ENCODE measurements around the gene C2CD2.

The C2CD2 gene

GRCh38 chr21:41888749-41889376 is 65.0 kb downstream of the C2CD2 start:
- peak in 2 of 51 donors; percentile 7 to 25 for DNase-seq

DNA sequence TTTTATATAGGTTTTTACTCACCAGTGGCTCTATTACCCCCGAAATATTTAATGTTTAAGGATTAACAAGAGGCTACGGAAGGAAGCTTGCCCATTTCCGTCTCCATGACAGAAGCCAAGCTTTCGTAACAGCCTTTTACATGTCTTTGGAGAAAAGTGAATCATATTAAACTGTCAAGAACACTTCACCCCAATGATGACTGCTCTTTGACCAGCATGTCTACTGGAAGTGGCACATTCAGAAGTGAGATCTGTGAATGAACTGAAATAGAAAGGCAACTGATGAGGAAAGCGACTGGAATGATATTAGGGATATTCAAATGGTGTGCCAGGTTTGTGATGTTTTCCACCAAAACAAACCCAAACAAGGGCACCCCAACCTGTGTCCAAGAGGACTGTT is 66.2 kb downstream of the C2CD2 start:
- no peak for DNase-seq

DNA sequence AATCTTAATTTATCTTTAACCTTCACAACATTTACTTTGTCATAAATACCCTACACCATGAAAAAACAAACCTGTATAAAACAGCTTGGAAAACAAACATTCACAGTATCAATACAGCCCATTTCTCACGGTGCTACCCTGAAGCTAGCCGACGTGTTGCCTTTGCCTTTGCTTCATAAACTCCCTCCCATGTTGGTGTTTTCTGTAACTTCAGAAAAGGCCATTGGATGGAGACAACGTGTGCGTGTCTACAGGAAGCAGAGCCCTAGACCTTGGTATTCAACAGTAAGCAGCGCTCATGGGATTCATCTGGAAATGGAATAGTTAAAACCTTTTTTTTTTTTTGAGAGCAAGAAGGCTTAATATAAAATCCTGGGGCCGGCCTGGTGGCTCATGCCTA is 67.5 kb downstream of the C2CD2 start:
- no peak for DNase-seq

- DNase-seq = no peak
Observed at GRCh38 chr21:41885341-41886024, 68.3 kb downstream of the C2CD2 start.

GRCh38 chr21:41884501-41885030 is 69.3 kb downstream of the C2CD2 start:
- no peak for DNase-seq

DNA sequence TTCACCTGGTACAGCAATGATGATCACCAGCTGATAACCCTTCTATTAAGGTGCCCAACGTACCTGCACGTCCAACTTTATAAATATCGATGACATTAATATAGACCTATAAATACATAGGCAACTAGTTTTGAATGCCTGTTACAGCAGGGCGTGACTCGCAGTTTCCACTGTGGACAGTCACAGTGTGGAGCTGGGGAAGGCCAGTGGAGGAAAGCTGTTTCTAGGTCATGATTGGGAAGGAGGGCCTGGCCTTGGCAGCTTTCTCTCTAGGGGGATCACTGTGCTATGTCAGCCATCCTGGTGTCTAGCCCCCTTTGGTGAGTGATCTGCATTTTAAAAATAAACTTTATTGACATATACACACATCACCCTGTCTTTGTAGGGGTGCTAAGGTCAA is 70.2 kb downstream of the C2CD2 start:
- DNase-seq = no peak

GRCh38 chr21:41881051-41881450 is 72.8 kb downstream of the C2CD2 start:
- no peak for DNase-seq

DNA sequence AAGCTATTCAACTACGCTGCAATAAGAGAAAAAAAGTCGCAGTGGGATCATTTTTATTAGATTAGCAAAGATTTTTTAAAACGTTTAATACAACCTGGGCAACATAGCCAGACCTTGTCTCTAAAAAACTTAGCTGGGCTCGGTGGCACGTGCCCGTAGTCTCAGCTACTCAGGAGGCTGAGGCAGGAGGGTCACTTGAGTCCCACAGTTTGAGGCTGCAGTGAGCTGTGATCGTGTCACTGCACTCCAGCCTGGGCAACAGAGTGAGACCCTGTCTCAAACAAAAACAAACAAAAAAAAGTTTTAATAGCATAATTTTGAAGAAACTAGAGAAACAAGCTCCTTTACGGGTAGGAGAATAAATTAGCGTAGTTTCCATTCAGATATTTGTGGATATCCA is 73.7 kb downstream of the C2CD2 start:
- DNase-seq = no peak

DNA sequence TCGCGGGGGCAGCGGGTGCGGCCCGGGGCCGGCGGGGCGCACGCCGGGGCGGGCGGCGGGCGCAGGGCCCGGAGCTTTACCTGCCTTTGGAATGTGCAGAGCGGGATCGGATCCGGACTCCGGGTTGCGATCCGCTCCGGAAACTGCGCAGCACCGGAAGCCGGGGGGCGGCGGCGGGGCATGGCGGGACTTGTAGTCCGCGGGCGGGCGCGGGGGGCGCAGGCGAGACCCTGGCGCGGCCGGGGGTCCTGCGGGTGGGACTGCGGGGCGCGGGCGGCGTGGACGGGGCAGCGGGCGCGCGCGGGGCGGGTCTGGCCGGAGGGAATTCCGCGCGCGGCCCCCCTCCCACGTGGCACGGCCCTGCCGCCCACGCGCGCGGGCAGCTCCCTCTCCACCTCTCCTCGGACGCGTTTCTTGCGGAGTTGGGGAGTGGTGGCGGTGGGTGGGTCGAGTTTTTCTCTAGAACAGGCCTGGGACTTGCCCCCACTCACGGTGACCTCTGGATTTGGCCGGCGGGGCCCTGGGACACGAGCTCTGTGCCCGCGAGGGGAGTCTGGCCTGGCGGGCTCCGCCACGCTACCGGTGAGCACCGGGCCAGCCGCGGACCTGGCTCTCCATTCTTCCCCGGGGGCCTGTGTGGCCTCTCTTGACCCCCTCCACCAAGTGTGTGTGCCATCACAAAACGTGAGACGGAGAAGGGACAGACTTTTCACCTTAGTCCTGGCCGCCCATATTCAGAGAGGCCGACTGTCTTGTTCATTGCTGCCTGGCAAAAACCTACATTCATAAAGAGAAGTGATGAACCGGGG is 74.4 kb downstream of the C2CD2 start, which contains the start of gene PRDM15:
Gene PRDM15 (minus strand): TSS at position 155 of the 809 bp plus-strand sequence. CDS start 18,981 bp downstream, outside the sequence.
- peak; percentile 32 to 89 (median 73) for DNase-seq

GRCh38 chr21:41878831-41879189 is 75.0 kb downstream of the C2CD2 start:
- peak in 45 of 51 donors; percentile 28 to 86 (median 66) for DNase-seq

DNA sequence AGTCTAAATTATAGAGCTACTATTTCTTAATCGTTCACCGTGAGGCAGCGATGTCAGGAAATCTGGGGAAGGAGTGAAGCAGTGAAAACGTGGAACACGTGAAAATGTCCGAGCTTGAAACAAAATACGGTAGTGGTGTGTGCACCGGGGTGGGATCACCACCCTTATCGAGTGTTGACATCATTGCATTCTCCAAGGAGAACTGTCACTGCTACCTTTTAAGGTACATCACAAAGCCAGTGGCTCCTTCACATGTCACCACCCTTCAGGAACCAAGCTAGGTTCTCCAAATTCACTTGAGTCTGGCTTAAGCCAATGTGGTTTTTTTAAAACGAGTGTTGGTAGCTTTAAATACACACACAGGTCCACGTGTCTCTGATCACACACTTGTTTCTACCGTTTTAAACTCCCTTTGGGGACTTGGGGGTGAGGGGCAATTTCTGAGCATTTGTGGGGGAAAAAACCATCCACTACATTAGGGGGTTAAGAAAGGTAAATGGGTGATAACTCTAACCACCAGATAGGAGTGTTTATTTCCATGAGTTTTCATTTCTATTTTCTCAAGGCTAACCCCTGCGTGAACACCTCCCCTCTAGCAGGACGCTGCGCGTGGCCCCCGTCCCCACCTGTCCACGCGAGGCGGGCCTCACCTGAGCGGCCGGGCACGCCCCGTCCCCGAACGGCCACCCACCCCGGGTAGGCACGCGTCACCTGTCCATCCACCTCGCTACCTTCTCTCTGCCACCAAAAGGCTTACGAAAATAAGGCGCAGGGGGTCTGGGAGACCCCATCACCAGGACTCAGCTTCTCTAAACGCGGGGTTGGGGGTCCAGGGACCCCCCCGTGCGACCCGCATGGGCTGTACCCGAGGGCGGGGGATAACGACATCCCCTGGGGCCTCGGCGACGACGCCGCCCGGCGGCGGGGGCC is 75.7 kb downstream of the C2CD2 start:
- peak in 11 of 51 donors; percentile 2 to 58 (median 15) for DNase-seq

- DNase-seq = no peak
Observed at GRCh38 chr21:41876928-41877652, 76.7 kb downstream of the C2CD2 start.

- no peak for DNase-seq
Observed at GRCh38 chr21:41876396-41876795, 77.4 kb downstream of the C2CD2 start.

- DNase-seq = no peak
Observed at GRCh38 chr21:41875086-41875485, 78.7 kb downstream of the C2CD2 start.

GRCh38 chr21:41874611-41875010 is 79.2 kb downstream of the C2CD2 start:
- no peak for DNase-seq

DNA sequence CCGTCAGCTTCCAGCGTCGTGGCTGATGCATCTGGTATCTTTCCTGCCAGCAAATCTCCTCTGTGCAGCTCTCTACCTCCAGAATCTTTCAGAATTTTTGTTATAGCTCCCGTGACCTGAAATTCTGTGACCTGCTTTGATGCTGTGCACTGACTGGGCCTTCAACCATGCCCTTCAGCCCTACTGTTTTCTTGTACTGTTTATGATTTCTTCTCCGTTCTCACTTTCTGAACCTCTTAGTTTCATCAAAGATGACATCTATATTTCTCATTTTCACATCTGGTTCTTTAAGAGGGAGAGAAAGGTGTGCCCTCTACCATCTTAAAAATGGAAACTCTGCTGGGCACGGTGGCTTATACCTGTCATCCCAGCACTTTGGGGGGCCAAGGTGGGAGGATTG is 80.4 kb downstream of the C2CD2 start:
- DNase-seq = no peak

DNA sequence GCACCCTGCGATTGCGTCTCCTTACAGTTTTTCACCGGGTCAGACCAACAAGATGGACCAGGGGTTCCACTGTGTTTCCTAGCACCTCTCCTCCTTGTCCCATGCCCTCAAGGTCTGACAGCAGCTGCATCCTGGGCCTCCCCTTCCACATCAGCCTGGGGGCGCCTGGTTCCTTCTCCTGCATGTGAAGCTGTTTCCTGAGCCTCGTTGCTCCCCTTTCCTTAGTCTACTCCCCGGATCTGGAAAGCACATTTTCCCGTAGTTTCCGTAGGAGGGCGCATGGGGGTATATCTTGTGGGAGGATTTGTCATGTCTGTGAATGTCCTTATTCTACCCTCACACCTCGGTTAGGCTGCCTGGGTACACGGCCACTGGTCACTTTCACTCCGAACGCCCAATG is 80.8 kb downstream of the C2CD2 start:
- no peak for DNase-seq

GRCh38 chr21:41871293-41872030 is 82.4 kb downstream of the C2CD2 start:
- no peak for DNase-seq

DNA sequence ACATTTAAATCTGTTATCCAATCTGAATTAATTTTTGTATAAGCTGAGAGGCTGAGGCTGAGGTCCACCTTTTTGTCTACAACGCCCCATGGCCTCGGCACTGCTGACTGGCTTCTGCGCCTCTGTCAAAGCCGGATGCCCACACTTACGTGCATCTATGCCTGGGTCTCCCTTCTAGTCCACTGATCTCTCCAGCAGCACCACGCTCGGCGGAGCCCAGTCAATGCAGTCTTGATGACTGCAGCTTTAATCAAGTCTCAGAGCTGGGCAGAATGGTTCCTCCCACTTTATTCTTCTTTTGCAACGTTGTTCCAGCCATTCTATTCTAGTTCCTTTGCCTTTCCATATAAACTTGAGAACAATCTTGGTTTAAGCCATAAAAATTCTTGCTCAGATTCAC is 84.0 kb downstream of the C2CD2 start:
- DNase-seq = no peak

Measured in hypothalamus (tissue), 51 donors.